ENCODE results near the gene MINDY4. TPM values are rescaled to one million over a fixed set of nuclear protein-coding genes. Genes with fewer than 3 reads are reported as not detected.

Gene MINDY4
- total RNA-seq, 2 donors from 2014 or later: 3.9 to 5.1 TPM

GRCh38 chr7:30941582-30942323, 170.5 kb downstream of the MINDY4 start:
- ATAC-seq: no peak
- DNase-seq: no peak
- intact Hi-C loops (cut with DNase I): no loop called here

Other genes with a start within 250 kb of the MINDY4 start
- 10 to 100 TPM; 38.8 to 62.0 TPM for gene GARS1, start 176.5 kb upstream of the MINDY4 start, total RNA-seq
- gene CRHR2, start 89.0 kb upstream of the MINDY4 start, total RNA-seq: under 1 TPM; 0.16 to 0.44 TPM
- 10 to 100 TPM; 47.7 to 94.5 TPM for gene INMT, start 19.3 kb upstream of the MINDY4 start, total RNA-seq
- gene AQP1, start 140.4 kb downstream of the MINDY4 start, total RNA-seq: 100 to 1,000 TPM; 244 to 352 TPM
- gene GHRHR, start 192.5 kb downstream of the MINDY4 start, total RNA-seq: not detected